Vagina (tissue), 2 donors: ENCODE measurements around the gene SRSF2. TPM values are rescaled to one million over a fixed set of nuclear protein-coding genes. Genes with fewer than 3 reads are reported as not detected.

Experiments
- DNase-seq, 2 donors: peaks; one replicate each; pipeline ENCODE4 v3.0.0-alpha.2; 2017; ENCODE audit errors: extremely low spot score in 2 of 2
- H3K27ac ChIP-seq: fragments of 200-600 bp; sonication (generic); one replicate; pipeline ENCODE4 v1.5.1; 2019
- H3K27me3 ChIP-seq: fragments of 200-600 bp; sonication (generic); one replicate; pipeline ENCODE4 v1.5.1; 2019
- H3K36me3 ChIP-seq, 2 donors: fragments of 200-600 bp; sonication (generic); one replicate each; pipeline ENCODE4 v1.5.1; 2017 to 2019
- H3K4me1 ChIP-seq: fragments of 200-600 bp; sonication (generic); one replicate; pipeline ENCODE4 v1.5.1; 2019
- H3K4me3 ChIP-seq, 2 donors: fragments of 200-600 bp; sonication (generic); 1 replicate in 1 of 2; 2 replicates in 1 of 2; pipeline ENCODE4 v1.5.1; 2016 to 2019
- H3K9me3 ChIP-seq: fragments of 200-600 bp; sonication (generic); one replicate; pipeline ENCODE4 v1.5.1; 2019
- POLR2A ChIP-seq, 2 donors: fragments of 450-650 bp; IDR thresholded peaks; one replicate each; pipeline ENCODE4 v1.6.1; 2017; ENCODE audit warnings: antibody characterized with exemption in 2 of 2, mild to moderate bottlenecking in 2 of 2, moderate library complexity in 2 of 2
- POLR2AphosphoS5 ChIP-seq, 2 donors: sonication (generic); formaldehyde crosslinking; IDR thresholded peaks; one replicate each; pipeline ENCODE4 v1.9.0; 2017; ENCODE audit warnings: antibody characterized with exemption in 2 of 2, mild to moderate bottlenecking in 2 of 2, low read depth in 1 of 2; ENCODE audit not compliant: insufficient read depth in 1 of 2
- intact Hi-C: fragments of 100-400 bp; cut with DNase I; formaldehyde crosslinking; loops from one replicate; pipeline ENCODE4 v1.15.1; 2023
- microRNA counts, 2 donors: library from miRNA; unstranded; fragments of <30 nt; microRNA quantifications; one replicate each; lab custom pipeline; 2016 to 2017
- microRNA-seq: library from miRNA; unstranded; fragments of <30 nt; microRNA quantifications from one replicate; pipeline ENCODE4, GENCODE V29; 2017; ENCODE audit warnings: borderline number of aligned reads, borderline replicate concordance
- small RNA-seq: library from RNA; depleted of rRNA; stranded (forward); fragments of <200 nt; gene quantifications from one replicate; pipeline ENCODE3, GENCODE V24; 2016
- total RNA-seq: library from RNA; depleted of rRNA; stranded (reverse); fragments of >200 nt; gene quantifications from one replicate; pipeline ENCODE4 v1.2.3, GENCODE V29; 2016
- TF ChIP-seq, protein P1 (sequence below), 3 experiments: fragments of 450-650 bp in 2 of 3; fragments of 200-600 bp in 1 of 3; sonication (generic) in 1 of 3; IDR thresholded peaks; one replicate each; pipeline ENCODE4 v1.5.1; 2017 to 2019; ENCODE audit warnings: antibody characterized with exemption in 3 of 3, mild to moderate bottlenecking in 2 of 3, moderate library complexity in 2 of 3

The SRSF2 gene
- total RNA-seq, 1 donor from 2014 or later, result 413 TPM

DNA sequence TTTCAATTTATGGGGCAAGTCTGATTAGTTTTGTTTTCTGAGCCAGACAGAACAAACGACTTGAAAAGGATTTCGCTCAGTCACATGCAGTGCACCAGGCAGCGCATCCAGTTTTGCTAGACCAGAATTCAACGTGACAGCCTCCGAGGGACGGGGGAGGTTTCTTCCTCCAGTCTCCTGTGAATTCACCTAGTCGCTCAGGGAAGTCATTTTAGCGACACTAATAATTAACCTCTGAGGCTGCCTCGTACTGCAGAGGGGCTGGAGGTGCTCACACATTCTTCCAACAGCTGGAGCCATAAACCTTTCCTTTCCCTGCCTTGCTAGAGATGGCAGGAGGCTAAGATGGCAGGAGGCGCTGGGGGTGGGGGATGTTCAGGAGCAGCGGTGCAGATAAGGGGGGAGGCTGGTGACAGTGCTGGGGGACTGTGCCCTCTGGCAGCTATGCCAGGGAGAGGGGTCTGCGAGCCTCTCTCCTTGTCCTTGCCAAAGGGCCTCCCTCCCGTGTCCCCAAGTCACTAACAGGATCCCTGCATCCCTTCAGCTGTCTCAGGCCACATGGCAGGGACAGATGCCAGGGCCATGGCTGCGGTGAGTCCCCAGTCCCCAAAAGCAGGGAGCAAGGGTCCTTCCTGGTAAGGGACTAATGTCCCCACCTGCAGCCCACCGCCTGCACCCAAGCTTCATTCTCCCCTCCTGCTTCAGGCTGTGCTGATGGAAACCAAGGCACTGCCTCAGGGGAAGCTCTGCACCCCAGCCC lies 50.4 kb downstream of the SRSF2 start:
- Histone ChIP-seq H3K4me1 (peaks cover 73% of the 10 kb centered on the region), H3K36me3 (no peaks in the 10 kb centered on the region), H3K4me3 (no peak overlapping the region), H3K27ac (peak overlapping the region; percentile 86), H3K27me3 (no peaks in the 10 kb centered on the region), H3K9me3 (no peaks in the 10 kb centered on the region)
- TF ChIP-seq, protein P1, sequence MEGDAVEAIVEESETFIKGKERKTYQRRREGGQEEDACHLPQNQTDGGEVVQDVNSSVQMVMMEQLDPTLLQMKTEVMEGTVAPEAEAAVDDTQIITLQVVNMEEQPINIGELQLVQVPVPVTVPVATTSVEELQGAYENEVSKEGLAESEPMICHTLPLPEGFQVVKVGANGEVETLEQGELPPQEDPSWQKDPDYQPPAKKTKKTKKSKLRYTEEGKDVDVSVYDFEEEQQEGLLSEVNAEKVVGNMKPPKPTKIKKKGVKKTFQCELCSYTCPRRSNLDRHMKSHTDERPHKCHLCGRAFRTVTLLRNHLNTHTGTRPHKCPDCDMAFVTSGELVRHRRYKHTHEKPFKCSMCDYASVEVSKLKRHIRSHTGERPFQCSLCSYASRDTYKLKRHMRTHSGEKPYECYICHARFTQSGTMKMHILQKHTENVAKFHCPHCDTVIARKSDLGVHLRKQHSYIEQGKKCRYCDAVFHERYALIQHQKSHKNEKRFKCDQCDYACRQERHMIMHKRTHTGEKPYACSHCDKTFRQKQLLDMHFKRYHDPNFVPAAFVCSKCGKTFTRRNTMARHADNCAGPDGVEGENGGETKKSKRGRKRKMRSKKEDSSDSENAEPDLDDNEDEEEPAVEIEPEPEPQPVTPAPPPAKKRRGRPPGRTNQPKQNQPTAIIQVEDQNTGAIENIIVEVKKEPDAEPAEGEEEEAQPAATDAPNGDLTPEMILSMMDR (IDR thresholded peaks at IDR 0.05), result no peak
- intact Hi-C loops, result no loop called here
- DNase-seq, result no peak

DNA sequence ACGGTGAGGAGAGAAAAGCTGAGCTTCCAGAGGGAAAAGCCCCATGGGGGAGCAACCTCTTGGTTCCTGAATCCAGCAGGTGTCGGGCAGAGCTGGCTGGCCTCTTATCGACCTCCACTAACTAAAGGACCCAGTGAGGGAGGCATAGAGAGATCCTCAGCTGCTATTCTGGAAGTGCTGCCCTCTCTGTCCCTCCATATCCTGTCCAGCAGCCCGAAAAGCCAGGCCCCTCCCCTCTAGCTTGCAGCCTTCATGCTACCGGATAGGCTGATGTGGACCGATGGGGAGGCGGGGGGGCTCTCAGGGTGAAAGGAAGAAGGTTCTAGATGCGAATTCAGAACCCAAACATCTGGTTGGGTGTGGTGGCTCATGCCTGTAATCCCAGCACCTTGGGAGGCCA lies 51.3 kb downstream of the SRSF2 start:
- H3K9me3 ChIP-seq, result no peaks in the 10 kb centered on the region
- H3K27ac ChIP-seq, result peak overlapping the region; percentile 86
- DNase-seq, result no peak
- TF ChIP-seq POLR2AphosphoS5 (IDR thresholded peaks at IDR 0.05; ENCODE audit: insufficient read depth in 1 of 2, low read depth in 1 of 2) (no peak), POLR2A (IDR thresholded peaks at IDR 0.05) (no peak)
- TF ChIP-seq, protein P1 (IDR thresholded peaks at IDR 0.05), result no peak
- H3K4me1 ChIP-seq, result peaks cover 77% of the 10 kb centered on the region
- no peaks in the 10 kb centered on the region for H3K27me3 ChIP-seq
- peaks cover 0 to 2% of the 10 kb centered on the region in 2 donors for H3K36me3 ChIP-seq
- intact Hi-C loops, result no loop called here
- no peak overlapping the region for H3K4me3 ChIP-seq

DNA sequence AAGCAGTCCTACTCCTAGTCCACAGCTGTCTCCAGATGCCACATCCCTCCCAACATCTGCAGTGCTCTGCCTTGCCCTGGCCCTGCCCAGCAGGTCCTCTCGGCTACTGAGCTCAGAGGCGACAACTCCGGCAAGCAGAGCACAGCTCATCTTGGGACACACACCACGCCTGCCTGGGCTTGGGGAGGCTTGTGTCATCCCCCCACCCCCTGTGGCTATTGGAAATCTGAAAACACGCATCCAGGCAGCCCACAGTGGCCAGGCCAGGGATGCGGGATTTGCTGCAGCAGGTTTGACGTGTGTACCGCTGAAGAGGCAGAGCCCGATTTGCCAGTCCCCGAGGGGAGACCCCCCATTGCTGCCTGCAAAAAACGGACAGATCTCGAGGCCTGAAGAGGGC lies 51.8 kb downstream of the SRSF2 start:
- intact Hi-C loops, result no loop called here

DNA sequence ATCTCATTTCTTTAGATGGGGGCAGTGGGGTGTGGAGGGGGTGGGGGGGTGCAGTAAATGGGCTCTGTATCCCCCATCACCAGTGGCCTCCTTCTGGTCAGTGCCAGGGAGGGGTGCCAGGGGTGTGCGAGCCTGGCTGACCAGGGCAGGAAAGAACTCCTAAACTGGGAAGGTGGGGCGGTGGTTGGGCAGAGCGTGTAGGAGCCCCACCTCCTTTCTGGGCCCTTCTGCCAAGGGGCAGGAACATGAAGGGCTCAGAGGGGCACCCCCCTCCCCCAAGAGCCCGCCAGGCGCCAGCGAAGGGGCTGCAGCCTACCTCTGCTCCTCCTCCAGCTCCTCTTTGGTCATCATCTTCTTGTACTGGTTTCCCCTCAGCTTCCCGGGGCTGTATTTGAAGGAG lies 52.4 kb downstream of the SRSF2 start:
- intact Hi-C loops, result no loop called here
- peaks cover 0 to 9% of the 10 kb centered on the region in 2 donors for H3K36me3 ChIP-seq
- peak overlapping the region; percentile 21 for H3K27ac ChIP-seq
- no peak overlapping the region for H3K4me3 ChIP-seq
- H3K9me3 ChIP-seq, result no peaks in the 10 kb centered on the region
- peaks cover 72% of the 10 kb centered on the region for H3K4me1 ChIP-seq
- no peaks in the 10 kb centered on the region for H3K27me3 ChIP-seq
- no peak for DNase-seq
- TF ChIP-seq, protein P1 (IDR thresholded peaks at IDR 0.05), result no peak
- TF ChIP-seq POLR2AphosphoS5 (IDR thresholded peaks at IDR 0.05; ENCODE audit: insufficient read depth in 1 of 2, low read depth in 1 of 2), result no peak
- no peak for TF ChIP-seq POLR2A (IDR thresholded peaks at IDR 0.05)

More for the DNA sequence above, 51.8 kb downstream of the SRSF2 start:
- Histone ChIP-seq H3K9me3 (no peaks in the 10 kb centered on the region), H3K36me3 (peaks cover 0 to 7% of the 10 kb centered on the region in 2 donors), H3K4me1 (peaks cover 72% of the 10 kb centered on the region), H3K4me3 (no peak overlapping the region), H3K27me3 (no peaks in the 10 kb centered on the region), H3K27ac (peak overlapping the region; percentile 21)
- no peak for DNase-seq
- TF ChIP-seq POLR2AphosphoS5 (IDR thresholded peaks at IDR 0.05; ENCODE audit: insufficient read depth in 1 of 2, low read depth in 1 of 2) (no peak), POLR2A (IDR thresholded peaks at IDR 0.05) (no peak)
- TF ChIP-seq, protein P1 (IDR thresholded peaks at IDR 0.05), result no peak

MicroRNAs within 50 kb of the gene (microRNA counts, 767-probe panel; counts per million panel counts)
- microRNA hsa-miR-636 (lab: Ali Mortazavi, UCI), result 238 to 261 counts per million in 2 donors

Small RNA genes within 50 kb of the gene (microRNA-seq; reads per million reads assigned to microRNA genes)
- gene MIR636, result not detected

Small RNA genes within 50 kb of the gene (small RNA-seq; reads per million reads assigned to genes)
- gene AC005837.3 (not detected), gene RF02271 (not detected), gene RNU6-97P (not detected), gene RNY4P36 (not detected)

Other genes starting within 250 kb of the SRSF2 start
- 34.6 TPM for gene RHBDF2, start 235.9 kb downstream of the SRSF2 start, total RNA-seq
- 30.0 TPM for gene CYGB, start 199.6 kb downstream of the SRSF2 start, total RNA-seq
- gene PRCD, start 197.3 kb downstream of the SRSF2 start, total RNA-seq, result 21.4 TPM
- 24.8 TPM for gene ST6GALNAC2, start 151.5 kb downstream of the SRSF2 start, total RNA-seq
- gene ST6GALNAC1, start 93.6 kb downstream of the SRSF2 start, total RNA-seq, result 4.4 TPM
- gene MXRA7, start 26.4 kb downstream of the SRSF2 start, total RNA-seq, result 114 TPM
- 28.0 TPM for gene JMJD6, start 10.7 kb downstream of the SRSF2 start, total RNA-seq
- gene METTL23, start 10.5 kb downstream of the SRSF2 start, total RNA-seq, result 20.9 TPM
- gene MFSD11, start 788 bp upstream of the SRSF2 start, total RNA-seq, result 24.1 TPM
- gene MGAT5B, start 131.1 kb upstream of the SRSF2 start, total RNA-seq, result 0.49 TPM